Stomach (tissue), 4 donors: ENCODE data around the gene AMOTL2.

Experiments used
- POLR2A ChIP-seq, 4 donors: fragments of 450-650 bp; IDR thresholded peaks; one replicate each; pipeline ENCODE4 v1.6.1; 2016; ENCODE audit warnings: antibody characterized with exemption in 4 of 4, control low read depth in 2 of 4, mild to moderate bottlenecking in 1 of 4, moderate library complexity in 1 of 4
- TF ChIP-seq, protein P1 (sequence below), 7 experiments: fragments of 450-650 bp in 4 of 7; fragments of 200-600 bp in 3 of 7; sonication (generic) in 3 of 7; IDR thresholded peaks; one replicate each; pipeline ENCODE4 v1.5.1; 2016 to 2019; ENCODE audit warnings: antibody characterized with exemption in 7 of 7, control low read depth in 2 of 7, mild to moderate bottlenecking in 1 of 7

DNA sequence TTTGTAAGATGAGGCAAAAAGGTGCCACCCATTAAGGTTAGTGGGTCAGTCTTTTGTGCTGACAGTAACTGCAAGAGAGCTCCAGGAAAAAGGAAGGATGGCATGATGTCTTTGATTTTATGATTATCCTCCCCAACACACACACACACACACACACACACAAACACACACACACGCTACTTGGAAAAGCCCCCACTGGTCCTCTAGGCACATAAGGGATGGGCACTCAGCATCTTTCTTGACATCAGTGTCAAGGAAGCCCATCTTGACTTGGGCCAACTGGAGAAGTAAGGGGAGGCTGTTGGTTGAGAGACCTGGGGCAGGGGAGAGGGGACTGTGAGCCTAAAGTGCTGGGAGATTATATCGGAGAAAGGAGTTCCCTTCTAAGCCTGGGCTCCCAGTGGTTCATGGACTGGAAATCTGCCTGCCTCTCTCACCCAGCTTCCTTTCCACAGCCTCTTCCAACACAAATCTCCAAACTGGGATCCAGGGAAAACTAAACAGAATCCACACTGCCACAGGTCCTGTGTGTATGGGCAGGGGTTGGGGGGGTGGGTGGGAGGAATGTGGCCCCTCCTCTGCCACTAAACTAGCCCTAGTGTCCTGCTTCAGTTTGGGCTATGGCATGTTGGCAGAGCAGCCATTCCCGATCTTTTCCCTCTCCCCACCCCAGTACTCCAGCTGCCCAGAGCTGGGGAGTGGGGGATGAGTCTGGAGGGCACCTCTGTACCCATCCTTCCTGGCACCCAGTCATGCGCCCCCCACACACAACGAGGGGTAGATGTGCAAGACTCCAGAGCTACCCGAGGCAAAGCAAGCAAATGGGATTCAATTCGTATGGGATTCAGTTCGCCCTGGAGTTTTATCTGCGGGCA is 1.6 kb downstream of the AMOTL2 start:
- TF ChIP-seq, protein P1, sequence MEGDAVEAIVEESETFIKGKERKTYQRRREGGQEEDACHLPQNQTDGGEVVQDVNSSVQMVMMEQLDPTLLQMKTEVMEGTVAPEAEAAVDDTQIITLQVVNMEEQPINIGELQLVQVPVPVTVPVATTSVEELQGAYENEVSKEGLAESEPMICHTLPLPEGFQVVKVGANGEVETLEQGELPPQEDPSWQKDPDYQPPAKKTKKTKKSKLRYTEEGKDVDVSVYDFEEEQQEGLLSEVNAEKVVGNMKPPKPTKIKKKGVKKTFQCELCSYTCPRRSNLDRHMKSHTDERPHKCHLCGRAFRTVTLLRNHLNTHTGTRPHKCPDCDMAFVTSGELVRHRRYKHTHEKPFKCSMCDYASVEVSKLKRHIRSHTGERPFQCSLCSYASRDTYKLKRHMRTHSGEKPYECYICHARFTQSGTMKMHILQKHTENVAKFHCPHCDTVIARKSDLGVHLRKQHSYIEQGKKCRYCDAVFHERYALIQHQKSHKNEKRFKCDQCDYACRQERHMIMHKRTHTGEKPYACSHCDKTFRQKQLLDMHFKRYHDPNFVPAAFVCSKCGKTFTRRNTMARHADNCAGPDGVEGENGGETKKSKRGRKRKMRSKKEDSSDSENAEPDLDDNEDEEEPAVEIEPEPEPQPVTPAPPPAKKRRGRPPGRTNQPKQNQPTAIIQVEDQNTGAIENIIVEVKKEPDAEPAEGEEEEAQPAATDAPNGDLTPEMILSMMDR (IDR thresholded peaks at IDR 0.05), result no peak
- no peak for TF ChIP-seq POLR2A (IDR thresholded peaks at IDR 0.05)
